ENCODE data around the gene LHX4.

The LHX4 gene

GRCh38 chr1:180259431-180260338 lies 29.6 kb downstream of the LHX4 start:
- DNase-seq = no peak

- DNase-seq = no peak
Measured at GRCh38 chr1:180260541-180260940, 30.5 kb downstream of the LHX4 start.

GRCh38 chr1:180261030-180261429 lies 31.0 kb downstream of the LHX4 start:
- DNase-seq = no peak

GRCh38 chr1:180261524-180262155 lies 31.6 kb downstream of the LHX4 start:
- no peak for DNase-seq

- no peak for DNase-seq
Measured at GRCh38 chr1:180262628-180263488, 32.8 kb downstream of the LHX4 start.

GRCh38 chr1:180264595-180264994 lies 34.5 kb downstream of the LHX4 start:
- no peak for DNase-seq

GRCh38 chr1:180265201-180265600 lies 35.1 kb downstream of the LHX4 start:
- no peak for DNase-seq

GRCh38 chr1:180265871-180266270 lies 35.8 kb downstream of the LHX4 start:
- DNase-seq = no peak

- no peak for DNase-seq
Measured at GRCh38 chr1:180266275-180267210, 36.5 kb downstream of the LHX4 start.

- no peak for DNase-seq
Measured at GRCh38 chr1:180267211-180267561, 37.1 kb downstream of the LHX4 start.

GRCh38 chr1:180267761-180268555 lies 37.9 kb downstream of the LHX4 start:
- no peak for DNase-seq

- no peak for DNase-seq
Measured at GRCh38 chr1:180268556-180269075, 38.6 kb downstream of the LHX4 start.

- DNase-seq = no peak
Measured at GRCh38 chr1:180269645-180270529, 39.8 kb downstream of the LHX4 start.

- no peak for DNase-seq
Measured at GRCh38 chr1:180270530-180271271, 40.6 kb downstream of the LHX4 start.

- DNase-seq = no peak
Measured at GRCh38 chr1:180271272-180272255, 41.5 kb downstream of the LHX4 start.

GRCh38 chr1:180272395-180272794 lies 42.3 kb downstream of the LHX4 start:
- DNase-seq = no peak

- no peak for DNase-seq
Measured at GRCh38 chr1:180273066-180273465, 43.0 kb downstream of the LHX4 start.

GRCh38 chr1:180274221-180274620 lies 44.2 kb downstream of the LHX4 start:
- no peak for DNase-seq
